ENCODE results near the gene SCN4B. TPM values are rescaled to one million over a fixed set of nuclear protein-coding genes. Genes with fewer than 3 reads are reported as not detected.

The SCN4B gene
- total RNA-seq, 2 donors from 2014 or later, result 3.0 to 5.6 TPM

- intact Hi-C loops (cut with DNase I), result no loop called here
- Histone ChIP-seq H3K27ac (no peak overlapping the region), H3K4me1 (replicated peaks) (no peaks in the 10 kb centered on the region), H3K27me3 (replicated peaks; ENCODE audit: insufficient read depth) (no peaks in the 10 kb centered on the region), H3K4me3 (no peak overlapping the region), H3K36me3 (no peaks in the 10 kb centered on the region), H3K9me3 (no peaks in the 10 kb centered on the region)
- TF ChIP-seq CTCF (IDR thresholded peaks at IDR 0.05), result no peak
- no peak for TF ChIP-seq POLR2A (IDR thresholded peaks at IDR 0.05)
- no peak for TF ChIP-seq POLR2AphosphoS5 (IDR thresholded peaks at IDR 0.05)
- no peak for DNase-seq (ENCODE audit: low spot score)
- 52% methylated on average over 2 of the region's 2 CpGs for WGBS
These were observed 43.4 kb downstream of the SCN4B start for GRCh38 chr11:118109231-118109630.

GRCh38 chr11:118108513-118108912 is 44.1 kb downstream of the SCN4B start:
- no peaks in the 10 kb centered on the region for H3K4me1 ChIP-seq (replicated peaks)
- H3K9me3 ChIP-seq, result no peaks in the 10 kb centered on the region
- no peak overlapping the region for H3K27ac ChIP-seq
- intact Hi-C loops (cut with DNase I), result no loop called here
- 76% methylated on average over 5 of the region's 5 CpGs for WGBS
- H3K4me3 ChIP-seq, result no peak overlapping the region
- H3K27me3 ChIP-seq (replicated peaks; ENCODE audit: insufficient read depth), result no peaks in the 10 kb centered on the region
- no peaks in the 10 kb centered on the region for H3K36me3 ChIP-seq
- TF ChIP-seq POLR2AphosphoS5 (IDR thresholded peaks at IDR 0.05), result no peak
- no peak for TF ChIP-seq POLR2A (IDR thresholded peaks at IDR 0.05)
- no peak for TF ChIP-seq CTCF (IDR thresholded peaks at IDR 0.05)
- DNase-seq (ENCODE audit: low spot score), result no peak

- H3K36me3 ChIP-seq, result no peaks in the 10 kb centered on the region
- TF ChIP-seq POLR2A (IDR thresholded peaks at IDR 0.05), result no peak
- no peak for TF ChIP-seq POLR2AphosphoS5 (IDR thresholded peaks at IDR 0.05)
- TF ChIP-seq CTCF (IDR thresholded peaks at IDR 0.05), result no peak
- WGBS, result 81% methylated on average over 2 of the region's 2 CpGs
- H3K27ac ChIP-seq, result no peak overlapping the region
- no peak for DNase-seq (ENCODE audit: low spot score)
- no peak overlapping the region for H3K4me3 ChIP-seq
- no peaks in the 10 kb centered on the region for H3K27me3 ChIP-seq (replicated peaks; ENCODE audit: insufficient read depth)
- intact Hi-C loops (cut with DNase I), result no loop called here
- no peaks in the 10 kb centered on the region for H3K9me3 ChIP-seq
- no peaks in the 10 kb centered on the region for H3K4me1 ChIP-seq (replicated peaks)
These were observed 45.8 kb downstream of the SCN4B start for GRCh38 chr11:118106789-118107335.

- H3K27me3 ChIP-seq (replicated peaks; ENCODE audit: insufficient read depth), result no peaks in the 10 kb centered on the region
- H3K36me3 ChIP-seq, result no peaks in the 10 kb centered on the region
- DNase-seq (ENCODE audit: low spot score), result no peak
- no peak for TF ChIP-seq CTCF (IDR thresholded peaks at IDR 0.05)
- no peak for TF ChIP-seq POLR2A (IDR thresholded peaks at IDR 0.05)
- TF ChIP-seq POLR2AphosphoS5 (IDR thresholded peaks at IDR 0.05), result no peak
- H3K4me1 ChIP-seq (replicated peaks), result no peaks in the 10 kb centered on the region
- intact Hi-C loops (cut with DNase I), result no loop called here
- H3K27ac ChIP-seq, result no peak overlapping the region
- no peaks in the 10 kb centered on the region for H3K9me3 ChIP-seq
- WGBS, result 79% methylated on average over 4 of the region's 4 CpGs
- H3K4me3 ChIP-seq, result no peak overlapping the region
These were observed 46.8 kb downstream of the SCN4B start for GRCh38 chr11:118105657-118106305.

- TF ChIP-seq POLR2AphosphoS5 (IDR thresholded peaks at IDR 0.05), result no peak
- TF ChIP-seq CTCF (IDR thresholded peaks at IDR 0.05), result no peak
- TF ChIP-seq POLR2A (IDR thresholded peaks at IDR 0.05), result no peak
These were observed 48.1 kb downstream of the SCN4B start for GRCh38 chr11:118104491-118104890.

More at GRCh38 chr11:118104491-118104890, 48.1 kb downstream of the SCN4B start:
- Histone ChIP-seq H3K9me3 (no peaks in the 10 kb centered on the region), H3K4me3 (no peak overlapping the region), H3K4me1 (replicated peaks) (no peaks in the 10 kb centered on the region), H3K27ac (no peak overlapping the region), H3K27me3 (replicated peaks; ENCODE audit: insufficient read depth) (no peaks in the 10 kb centered on the region), H3K36me3 (no peaks in the 10 kb centered on the region)
- DNase-seq (ENCODE audit: low spot score), result no peak
- 95% methylated on average over 6 of the region's 6 CpGs for WGBS
- intact Hi-C loops (cut with DNase I), result no loop called here
